GM19438 (cell line): Measurements from ENCODE around the gene MIX23.
"Not testable (repeated sequence)": the region's sequence is repeated elsewhere in the genome, so short reads cannot be mapped to it uniquely, and the experiment has no call there.

ENCODE experiments used
- ATAC-seq: cut with Tn5 transposase; IDR thresholded peaks from one replicate; pipeline ENCODE4 v1.9.1; 2021; ENCODE audit warnings: low read depth; ENCODE audit not compliant: unreplicated experiment

MIX23 gene

GRCh38 chr3:122392868-122393844 is 10.1 kb upstream of the MIX23 start:
- no peak for ATAC-seq

- no peak for ATAC-seq
Observed at GRCh38 chr3:122391681-122392446, 8.8 kb upstream of the MIX23 start.

DNA sequence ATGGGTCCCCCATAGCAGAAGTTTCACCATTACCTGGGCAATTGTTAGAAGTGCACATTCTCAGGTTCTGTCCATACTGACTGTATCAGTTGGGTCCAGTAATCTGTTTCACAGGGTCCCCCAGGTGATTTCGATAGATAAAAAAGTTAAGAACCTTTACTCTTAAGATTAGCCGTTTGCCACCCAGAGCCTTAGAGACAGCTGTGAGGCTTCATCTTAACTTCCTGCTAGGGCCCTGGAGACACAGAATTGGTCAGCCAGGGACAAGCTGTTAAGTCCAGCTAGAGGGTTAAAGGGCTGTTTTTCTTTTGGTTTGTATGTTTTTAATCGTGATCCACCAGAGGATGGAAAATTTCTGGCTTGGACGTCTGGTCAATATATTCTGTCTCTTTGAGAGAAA is 7.6 kb upstream of the MIX23 start:
- ATAC-seq, result no peak

DNA sequence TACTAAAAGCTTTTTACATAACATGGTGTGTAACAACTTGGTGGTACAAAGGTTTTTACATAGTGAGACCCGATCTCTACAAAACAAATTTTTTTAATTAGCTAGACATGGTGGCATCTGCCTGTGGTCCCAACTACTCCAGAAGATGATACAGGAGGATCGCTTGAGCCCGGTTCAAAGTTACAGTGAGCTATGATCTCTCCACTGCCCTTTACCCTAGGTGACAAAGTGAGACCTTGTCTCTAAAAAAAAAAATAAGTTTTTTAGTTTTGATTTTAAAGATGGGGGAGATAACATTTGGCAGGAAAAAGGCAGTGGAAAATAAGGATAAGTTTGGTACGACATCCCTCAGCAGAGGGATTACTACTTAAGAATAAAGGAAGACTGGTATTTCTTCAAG is 6.9 kb upstream of the MIX23 start:
- no peak for ATAC-seq

GRCh38 chr3:122389197-122389596 is 6.2 kb upstream of the MIX23 start:
- ATAC-seq, result no peak

DNA sequence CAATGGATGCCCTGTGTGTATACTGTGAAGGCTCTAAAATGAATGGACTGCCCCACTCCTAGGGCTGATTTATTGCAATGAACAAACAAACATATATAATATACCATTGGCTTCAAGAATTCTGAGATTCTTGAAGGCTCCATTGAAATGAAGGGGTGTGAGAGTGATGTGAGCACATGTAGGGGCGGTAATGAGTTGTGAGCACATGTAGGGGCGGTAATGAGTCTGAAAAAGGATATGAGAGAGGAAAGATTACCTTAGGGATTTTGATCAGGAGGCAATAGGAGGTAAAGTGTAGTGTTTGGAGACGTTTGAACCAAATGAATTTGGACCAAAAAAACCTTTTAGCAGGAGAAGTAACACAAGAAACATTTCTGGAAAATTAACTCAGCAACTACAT is 4.7 kb upstream of the MIX23 start:
- no peak for ATAC-seq

GRCh38 chr3:122383771-122384697 is 1.0 kb upstream of the MIX23 start, which contains the start of gene FAM162A:
TSS of gene FAM162A (plus strand) at chr3:122384182. CDS start at chr3:122384266, 84 bp downstream.
- ATAC-seq, result peak; percentile 93

DNA sequence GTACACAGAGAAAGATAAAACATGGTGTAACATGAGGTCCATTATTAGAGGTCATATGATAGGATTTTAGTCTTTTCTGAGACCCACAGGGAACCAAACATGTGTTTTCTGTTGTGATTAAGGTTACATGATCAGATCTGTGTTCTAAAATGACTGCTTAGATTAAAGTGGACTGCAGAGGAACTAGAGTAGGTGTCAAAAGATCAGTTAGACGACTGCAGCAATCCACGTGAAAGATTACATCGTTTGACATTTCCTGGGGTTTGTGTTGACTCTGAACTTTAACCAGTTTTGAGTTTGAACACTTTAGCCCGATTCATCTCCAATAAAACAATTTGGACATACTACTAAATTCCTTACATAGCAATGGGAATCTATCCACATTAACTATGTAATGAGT is 5.1 kb downstream of the MIX23 start:
- ATAC-seq, result no peak

- no peak for ATAC-seq
Observed at GRCh38 chr3:122374034-122374433, 9.0 kb downstream of the MIX23 start.

- no peak for ATAC-seq
Observed at GRCh38 chr3:122366379-122366749, 16.7 kb downstream of the MIX23 start.

GRCh38 chr3:122365582-122366378 is 17.3 kb downstream of the MIX23 start:
- not testable (repeated sequence) for ATAC-seq

DNA sequence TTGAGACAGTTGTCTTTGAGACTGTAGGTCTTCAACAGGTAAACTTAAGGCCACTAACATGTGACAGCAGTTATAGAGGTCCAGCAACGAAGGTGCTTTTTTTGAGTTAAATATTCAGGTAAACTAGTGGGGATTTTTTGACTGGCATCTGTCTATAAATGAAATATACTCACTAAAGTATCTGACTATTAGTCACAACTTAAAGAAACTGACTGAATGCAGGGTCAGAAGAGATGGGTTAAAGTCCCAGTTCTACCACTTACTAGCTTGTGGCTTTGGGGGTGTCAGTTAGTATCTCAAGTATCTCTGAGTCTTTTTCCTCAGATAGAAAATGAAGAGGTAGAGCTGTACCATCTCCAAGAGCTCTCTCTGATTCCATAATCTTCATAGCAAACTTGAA is 18.0 kb downstream of the MIX23 start:
- no peak for ATAC-seq

DNA sequence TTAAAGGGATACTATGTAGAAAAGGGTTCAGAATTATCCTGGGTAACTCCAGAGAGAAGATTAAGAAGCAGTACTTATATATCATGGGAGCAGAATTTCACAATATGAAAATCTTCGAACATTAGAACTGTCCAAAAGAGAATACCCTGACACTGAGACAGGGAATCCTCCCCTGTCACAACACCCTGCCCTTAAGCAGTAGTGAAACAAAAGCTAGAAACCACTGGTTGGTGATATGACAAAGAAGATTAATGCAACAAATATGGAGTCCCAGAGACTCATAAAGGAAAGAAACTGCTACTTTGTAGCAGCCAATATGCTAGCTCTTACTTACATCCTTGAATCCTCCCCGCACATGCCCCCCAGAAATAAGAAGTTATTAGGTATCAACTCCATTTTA is 18.5 kb downstream of the MIX23 start:
- no peak for ATAC-seq

- no peak for ATAC-seq
Observed at GRCh38 chr3:122362026-122362425, 21.0 kb downstream of the MIX23 start.

DNA sequence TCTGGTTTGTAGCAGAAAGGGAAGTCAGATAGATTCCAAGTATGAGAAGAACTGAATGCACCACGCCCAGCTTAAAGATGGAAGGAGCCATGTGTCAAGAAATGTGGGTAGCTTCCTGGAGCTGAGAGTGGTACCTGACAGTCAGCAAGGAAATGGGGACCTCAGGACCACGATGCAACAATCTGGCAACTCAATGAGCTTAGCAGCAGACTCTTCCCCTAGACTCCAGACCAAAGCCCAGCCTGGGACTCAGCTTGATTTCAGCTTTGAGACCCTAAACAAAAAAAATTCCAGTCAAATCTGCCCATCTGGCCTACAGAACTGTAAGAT is 24.4 kb downstream of the MIX23 start:
- no peak for ATAC-seq

- no peak for ATAC-seq
Observed at GRCh38 chr3:122357828-122358702, 25.0 kb downstream of the MIX23 start.

DNA sequence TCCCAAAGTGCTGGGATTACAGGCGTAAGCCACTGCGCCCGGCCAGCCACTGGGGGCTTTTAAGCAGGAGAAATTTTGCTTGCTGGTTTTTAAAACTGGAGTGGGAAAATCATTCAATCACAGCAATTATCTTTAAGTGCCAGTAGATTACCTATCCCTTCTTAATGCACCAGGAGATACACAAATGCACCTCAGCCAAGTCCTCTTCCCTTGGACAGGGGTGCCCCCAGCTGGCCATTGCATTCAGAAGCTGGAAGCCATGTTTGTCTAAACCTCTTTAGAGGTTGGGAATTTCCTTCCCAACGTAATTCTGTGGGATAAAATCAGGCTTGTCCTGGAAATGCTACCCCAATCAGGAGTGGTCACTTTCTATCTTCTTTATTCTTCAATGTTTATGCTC is 26.6 kb downstream of the MIX23 start:
- no peak for ATAC-seq

- no peak for ATAC-seq
Observed at GRCh38 chr3:122355612-122356011, 27.4 kb downstream of the MIX23 start.

- no peak for ATAC-seq
Observed at GRCh38 chr3:122353893-122354401, 29.1 kb downstream of the MIX23 start.
